GM18526 (cell line): Measurements from ENCODE around the gene HOXB5.

Experiments
- POLR2A ChIP-seq: IDR thresholded peaks from 3 replicates; pipeline ENCODE4 v1.6.1; 2011; ENCODE audit not compliant: insufficient read length; ENCODE audit errors: extremely low read depth

Gene HOXB5

GRCh38 chr17:48571024-48571818 is 22.4 kb downstream of the HOXB5 start:
- no peak for TF ChIP-seq POLR2A

- no peak for TF ChIP-seq POLR2A
Measured at GRCh38 chr17:48570325-48571023, 23.1 kb downstream of the HOXB5 start.

- TF ChIP-seq POLR2A = no peak
Measured at GRCh38 chr17:48569674-48570324, 23.8 kb downstream of the HOXB5 start.

- TF ChIP-seq POLR2A = no peak
Measured at GRCh38 chr17:48569240-48569582, 24.4 kb downstream of the HOXB5 start.

- no peak for TF ChIP-seq POLR2A
Measured at GRCh38 chr17:48568499-48569239, 24.9 kb downstream of the HOXB5 start.

- TF ChIP-seq POLR2A = no peak
Measured at GRCh38 chr17:48567646-48568354, 25.8 kb downstream of the HOXB5 start.

- TF ChIP-seq POLR2A = no peak
Measured at GRCh38 chr17:48567209-48567608, 26.4 kb downstream of the HOXB5 start.

- TF ChIP-seq POLR2A = no peak
Measured at GRCh38 chr17:48566717-48567116, 26.9 kb downstream of the HOXB5 start.

- TF ChIP-seq POLR2A = no peak
Measured at GRCh38 chr17:48565925-48566710, 27.5 kb downstream of the HOXB5 start.

GRCh38 chr17:48565022-48565554 is 28.5 kb downstream of the HOXB5 start:
- TF ChIP-seq POLR2A = no peak

GRCh38 chr17:48564188-48565021 is 29.2 kb downstream of the HOXB5 start:
- TF ChIP-seq POLR2A = no peak

- TF ChIP-seq POLR2A = no peak
Measured at GRCh38 chr17:48563867-48564187, 29.8 kb downstream of the HOXB5 start.

GRCh38 chr17:48563385-48563838 is 30.2 kb downstream of the HOXB5 start:
- TF ChIP-seq POLR2A = no peak
